K562 (cell line): ENCODE measurements around the gene FIBP. TPM values are rescaled to one million over a fixed set of nuclear protein-coding genes. Genes with fewer than 3 reads are reported as not detected.

ENCODE experiments used
- ETS1 ChIP-seq: conservative IDR thresholded peaks from 2 replicates; pipeline ENCODE4 v1.6.1; 2011; ENCODE audit warnings: low read depth, mild to moderate bottlenecking, low read length; ENCODE audit not compliant: control insufficient read depth
- HCFC1 ChIP-seq: IDR thresholded peaks from 2 replicates; pipeline ENCODE4 v1.6.1; 2012; ENCODE audit warnings: low read depth, low read length, improper control_type of control experiment
- HNRNPK ChIP-seq: fragments of 200-400 bp; formaldehyde crosslinking; IDR thresholded peaks from one replicate; pipeline ENCODE4 v1.6.1; 2018; ENCODE audit warnings: mild to moderate bottlenecking, low read depth, low read length; ENCODE audit not compliant: poor library complexity, severe bottlenecking
- NEUROD1 ChIP-seq: fragments of 150-350 bp; IDR thresholded peaks from 2 replicates; pipeline ENCODE4 v1.6.1; 2014; ENCODE audit warnings: borderline replicate concordance, low read length, low read depth; ENCODE audit not compliant: partially characterized antibody
- NR0B1 ChIP-seq: fragments of 450-650 bp; IDR thresholded peaks from one replicate; pipeline ENCODE4 v1.6.1; 2018; ENCODE audit warnings: mild to moderate bottlenecking, moderate library complexity; ENCODE audit not compliant: partially characterized antibody
- RAD21 ChIP-seq, 2 experiments: fragments of 250-450 bp in 1 of 2; fragments of 450-650 bp in 1 of 2; sonication (Bioruptor Pico) in 1 of 2; formaldehyde crosslinking in 1 of 2; IDR thresholded peaks in 1 of 2; conservative IDR thresholded peaks in 1 of 2; 2 replicates each; pipeline versions ENCODE4 v1.4.0 to v1.8.0; 2020 to 2022; ENCODE audit warnings: mild to moderate bottlenecking in 2 of 2, moderate library complexity in 1 of 2
- RHOXF2B ChIP-seq: fragments of 250-450 bp; sonication (Bioruptor Pico); conservative IDR thresholded peaks from 2 replicates; pipeline ENCODE4 v1.5.1; 2021
- RNF219 ChIP-seq: fragments of 250-450 bp; sonication (Bioruptor Pico); IDR thresholded peaks from 2 replicates; pipeline ENCODE4 v1.5.0; 2022; ENCODE audit warnings: mild to moderate bottlenecking
- ZNF282 ChIP-seq: sonication (generic); formaldehyde crosslinking; IDR thresholded peaks from 2 replicates; pipeline ENCODE4 v1.8.1; 2023; ENCODE audit warnings: missing genetic modification reagents
- polyA plus RNA-seq, 8 experiments: library from polyadenylated mRNA; depleted of rRNA in 4 of 8; stranded (reverse) in 5 of 8; unstranded in 3 of 8; fragments of >200 nt; fragmentation: Nextera tagmentation in 2 of 8; fragmentation: Illumina TruSeq in 1 of 8; extraction: Ambion mirVana in 2 of 8; extraction: Trizol in 1 of 8; gene quantifications; 2 replicates each; pipeline versions ENCODE4 v1.2.1 to v1.2.3, GENCODE V29; 2011 to 2014; ENCODE audit warnings: inconsistent platforms in 1 of 8, missing spikeins in 1 of 8
- total RNA-seq, 7 experiments: library from RNA; depleted of rRNA in 6 of 7; stranded (reverse); fragments of >200 nt in 6 of 7; fragmentation: Illumina TruSeq in 2 of 7; extraction: Trizol in 2 of 7; gene quantifications; 2 replicates each; pipeline versions ENCODE4 v1.2.1 to v1.2.3, GENCODE V29; 2011 to 2021; ENCODE audit warnings: low replicate concordance in 1 of 7
- TF ChIP-seq, protein P1 (sequence below): fragments of 250-450 bp; sonication (Bioruptor Pico); IDR thresholded peaks from 2 replicates; pipeline ENCODE4 v1.4.0; 2020

FIBP gene
- total and polyA plus RNA-seq, 9 of the 15 experiments (the other 6 are each of a cell fraction or from before 2014, with no cell fraction given): 41.2 to 79.2 (median 48.6) TPM

DNA sequence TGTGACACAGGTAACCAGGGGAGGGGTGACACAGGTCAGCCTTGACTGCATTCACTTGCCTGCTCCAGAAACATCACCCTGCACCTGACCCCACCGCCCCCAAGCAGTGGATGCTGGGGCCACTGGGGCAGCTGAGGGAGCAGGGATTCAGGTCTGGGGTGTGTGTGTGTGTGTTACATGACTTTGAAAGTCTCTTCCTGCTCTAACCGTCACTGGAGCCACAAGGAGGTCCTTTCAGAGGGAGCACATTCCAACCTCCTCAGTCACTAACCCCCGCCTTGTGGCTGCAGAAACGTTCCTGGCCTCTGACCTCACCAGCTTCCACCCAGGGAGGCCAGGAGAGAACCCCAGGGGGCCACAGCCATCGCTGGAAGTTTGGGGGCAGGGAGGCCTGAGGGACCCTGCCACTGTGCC, 14.8 kb upstream of the FIBP start (continued):
- TF ChIP-seq RNF219 (CRISPR knock-in tag) (no peak), NR0B1 (no peak), ETS1 (peak; percentile 42; the same call in 1 of the 2 replicates), HCFC1 (no peak), NEUROD1 (peak; percentile 41), HNRNPK (no peak), RAD21 (CRISPR knock-in tag; conservative IDR thresholded peaks at IDR 0.05 in 1 of 2, IDR thresholded peaks at IDR 0.05 in 1 of 2) (0 out of 4 replicates have a peak, but pooled peaks of 1 of the 2 experiments have one; percentile 7), RHOXF2B (CRISPR knock-in tag) (no peak), ZNF282 (CRISPR knock-in tag) (no peak)
- TF ChIP-seq, protein P1, sequence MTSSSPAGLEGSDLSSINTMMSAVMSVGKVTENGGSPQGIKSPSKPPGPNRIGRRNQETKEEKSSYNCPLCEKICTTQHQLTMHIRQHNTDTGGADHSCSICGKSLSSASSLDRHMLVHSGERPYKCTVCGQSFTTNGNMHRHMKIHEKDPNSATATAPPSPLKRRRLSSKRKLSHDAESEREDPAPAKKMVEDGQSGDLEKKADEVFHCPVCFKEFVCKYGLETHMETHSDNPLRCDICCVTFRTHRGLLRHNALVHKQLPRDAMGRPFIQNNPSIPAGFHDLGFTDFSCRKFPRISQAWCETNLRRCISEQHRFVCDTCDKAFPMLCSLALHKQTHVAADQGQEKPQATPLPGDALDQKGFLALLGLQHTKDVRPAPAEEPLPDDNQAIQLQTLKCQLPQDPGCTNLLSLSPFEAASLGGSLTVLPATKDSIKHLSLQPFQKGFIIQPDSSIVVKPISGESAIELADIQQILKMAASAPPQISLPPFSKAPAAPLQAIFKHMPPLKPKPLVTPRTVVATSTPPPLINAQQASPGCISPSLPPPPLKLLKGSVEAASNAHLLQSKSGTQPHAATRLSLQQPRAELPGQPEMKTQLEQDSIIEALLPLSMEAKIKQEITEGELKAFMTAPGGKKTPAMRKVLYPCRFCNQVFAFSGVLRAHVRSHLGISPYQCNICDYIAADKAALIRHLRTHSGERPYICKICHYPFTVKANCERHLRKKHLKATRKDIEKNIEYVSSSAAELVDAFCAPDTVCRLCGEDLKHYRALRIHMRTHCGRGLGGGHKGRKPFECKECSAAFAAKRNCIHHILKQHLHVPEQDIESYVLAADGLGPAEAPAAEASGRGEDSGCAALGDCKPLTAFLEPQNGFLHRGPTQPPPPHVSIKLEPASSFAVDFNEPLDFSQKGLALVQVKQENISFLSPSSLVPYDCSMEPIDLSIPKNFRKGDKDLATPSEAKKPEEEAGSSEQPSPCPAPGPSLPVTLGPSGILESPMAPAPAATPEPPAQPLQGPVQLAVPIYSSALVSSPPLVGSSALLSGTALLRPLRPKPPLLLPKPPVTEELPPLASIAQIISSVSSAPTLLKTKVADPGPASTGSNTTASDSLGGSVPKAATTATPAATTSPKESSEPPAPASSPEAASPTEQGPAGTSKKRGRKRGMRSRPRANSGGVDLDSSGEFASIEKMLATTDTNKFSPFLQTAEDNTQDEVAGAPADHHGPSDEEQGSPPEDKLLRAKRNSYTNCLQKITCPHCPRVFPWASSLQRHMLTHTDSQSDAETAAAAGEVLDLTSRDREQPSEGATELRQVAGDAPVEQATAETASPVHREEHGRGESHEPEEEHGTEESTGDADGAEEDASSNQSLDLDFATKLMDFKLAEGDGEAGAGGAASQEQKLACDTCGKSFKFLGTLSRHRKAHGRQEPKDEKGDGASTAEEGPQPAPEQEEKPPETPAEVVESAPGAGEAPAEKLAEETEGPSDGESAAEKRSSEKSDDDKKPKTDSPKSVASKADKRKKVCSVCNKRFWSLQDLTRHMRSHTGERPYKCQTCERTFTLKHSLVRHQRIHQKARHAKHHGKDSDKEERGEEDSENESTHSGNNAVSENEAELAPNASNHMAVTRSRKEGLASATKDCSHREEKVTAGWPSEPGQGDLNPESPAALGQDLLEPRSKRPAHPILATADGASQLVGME (CRISPR knock-in tag): no peak
